H1 (cell line): Measurements from ENCODE around the gene CDYL. TPM values are rescaled to one million over a fixed set of nuclear protein-coding genes. Genes with fewer than 3 reads are reported as not detected.

Experiments
- JUN ChIP-seq: IDR thresholded peaks from 2 replicates; pipeline ENCODE4 v1.6.1; 2011; ENCODE audit warnings: low read depth, mild to moderate bottlenecking, improper control_type of control experiment, low read length
- NANOG ChIP-seq: IDR thresholded peaks from 2 replicates; pipeline ENCODE4 v1.6.1; 2011; ENCODE audit warnings: low read length, low read depth, mild to moderate bottlenecking, inconsistent platforms; ENCODE audit not compliant: insufficient read depth, poor library complexity, severe bottlenecking
- TBP ChIP-seq: IDR thresholded peaks from 2 replicates; pipeline ENCODE4 v1.6.1; 2011; ENCODE audit warnings: low read depth, low read length, improper control_type of control experiment
- polyA plus RNA-seq, 7 experiments: library from polyadenylated mRNA; depleted of rRNA in 3 of 7; stranded (reverse) in 5 of 7; unstranded in 2 of 7; fragments of >200 nt in 5 of 7; fragments of 200-250 nt in 2 of 7; gene quantifications; 1 replicate in 5 of 7; 2 replicates in 1 of 7; 4 replicates in 1 of 7; pipeline versions ENCODE4 v1.2.1 to v1.2.3, GENCODE V29; 2011 to 2013; ENCODE audit warnings: missing spikeins in 2 of 7, mixed read lengths in 2 of 7
- total RNA-seq: library from RNA; stranded (reverse); fragmentation: NEBNext Ultra II Directional; extraction: Animal tissue kit (Norgen Biotek cat#: 25700); gene quantifications from 2 replicates; pipeline ENCODE4 v1.2.1, GENCODE V29; 2021
- TF ChIP-seq, protein P1 (sequence below): IDR thresholded peaks from 2 replicates; pipeline ENCODE4 v1.6.1; 2012; ENCODE audit warnings: inconsistent platforms

CDYL gene
- total and polyA plus RNA-seq, 2 of the 8 experiments (the other 6 are each of a cell fraction or from before 2014, with no cell fraction given): 56.4 to 119 TPM

GRCh38 chr6:4909063-4909706 lies 133.0 kb downstream of the CDYL start (continued):
- TF ChIP-seq, protein P1, sequence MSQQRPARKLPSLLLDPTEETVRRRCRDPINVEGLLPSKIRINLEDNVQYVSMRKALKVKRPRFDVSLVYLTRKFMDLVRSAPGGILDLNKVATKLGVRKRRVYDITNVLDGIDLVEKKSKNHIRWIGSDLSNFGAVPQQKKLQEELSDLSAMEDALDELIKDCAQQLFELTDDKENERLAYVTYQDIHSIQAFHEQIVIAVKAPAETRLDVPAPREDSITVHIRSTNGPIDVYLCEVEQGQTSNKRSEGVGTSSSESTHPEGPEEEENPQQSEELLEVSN: no peak
- TF ChIP-seq JUN (no peak), NANOG (no peak), TBP (no peak)
